Testis (tissue), 5 donors: ENCODE measurements around the gene SYNPO2L. TPM values are rescaled to one million over a fixed set of nuclear protein-coding genes. Genes with fewer than 3 reads are reported as not detected.
"Not testable (repeated sequence)": the region's sequence is repeated elsewhere in the genome, so short reads cannot be mapped to it uniquely, and the experiment has no call there.

Source experiments
- DNase-seq: peaks from one replicate; pipeline ENCODE4 v3.0.0-alpha.2; 2019
- H3K27ac ChIP-seq, 2 donors: fragments of 200-600 bp; sonication (generic); one replicate each; pipeline ENCODE4 v1.5.1; 2019
- H3K27me3 ChIP-seq: fragments of 200-600 bp; sonication (generic); one replicate; pipeline ENCODE4 v1.5.1; 2019
- H3K36me3 ChIP-seq: fragments of 200-600 bp; sonication (generic); one replicate; pipeline ENCODE4 v1.5.1; 2017; ENCODE audit warnings: low read depth; ENCODE audit errors: missing control alignments
- H3K4me1 ChIP-seq: fragments of 200-600 bp; sonication (generic); one replicate; pipeline ENCODE4 v1.5.1; 2019
- H3K4me3 ChIP-seq, 2 donors: fragments of 200-600 bp; sonication (generic); one replicate each; pipeline ENCODE4 v1.5.1; 2017 to 2019
- H3K9me3 ChIP-seq: fragments of 200-600 bp; sonication (generic); one replicate; pipeline ENCODE4 v1.5.1; 2017
- CTCF ChIP-seq, 3 experiments: fragments of 450-650 bp in 2 of 3; fragments of 200-600 bp in 1 of 3; sonication (generic) in 1 of 3; IDR thresholded peaks; one replicate each; pipeline ENCODE4 v1.5.1; 2016 to 2019; ENCODE audit warnings: antibody characterized with exemption in 3 of 3, mild to moderate bottlenecking in 2 of 3, moderate library complexity in 1 of 3
- POLR2A ChIP-seq: fragments of 450-650 bp; IDR thresholded peaks from one replicate; pipeline ENCODE4 v1.6.1; 2017; ENCODE audit warnings: antibody characterized with exemption, mild to moderate bottlenecking, moderate library complexity
- WGBS, 2 donors: methylation state at CpG; one replicate each; pipeline ENCODE4 v1.1.5; 2018; 5-methylcytosine and 5-hydroxymethylcytosine counted together
- intact Hi-C: fragments of 100-400 bp; cut with DNase I; formaldehyde crosslinking; loops from one replicate; pipeline ENCODE4 v1.15.1; 2023; ENCODE audit warnings: low total_unique reads
- long read RNA-seq, 2 donors: transcript quantifications; one replicate each; lab custom pipeline, GENCODE V29; 2026
- polyA plus RNA-seq: library from polyadenylated mRNA; stranded (reverse); fragments of 350-450 nt; fragmentation: Illumina TruSeq; extraction: RNeasy Lipid Tissue Mini Kit (QIAGEN cat#74804); gene quantifications from one replicate; pipeline ENCODE4 v1.2.3, GENCODE V29; 2014; ENCODE audit warnings: low read depth, low replicate concordance; ENCODE audit not compliant: insufficient read depth
- total RNA-seq, 2 donors: library from RNA; depleted of rRNA; stranded (reverse); fragments of >200 nt; gene quantifications; one replicate each; pipeline ENCODE4 v1.2.3, GENCODE V29; 2016

Gene SYNPO2L
- total RNA-seq (under 1 TPM; 0.31 TPM), polyA plus RNA-seq (2.3 TPM)
- long read RNA-seq, donor 1, full-length matches to known transcripts = 1 of 1 reads
- long read RNA-seq, donor 1, partial matches to known transcripts = 0 of 1 reads
- long read RNA-seq, donor 1, other reads (novel, unspliced or antisense) = 0 of 1 reads
- long read RNA-seq, donor 2 = 0 reads

- Histone ChIP-seq H3K4me1 (peaks cover 7% of the 10 kb centered on the region), H3K27ac (no peak within 1 kb of the TSS), H3K36me3 (no peaks in the 10 kb centered on the region), H3K4me3 (no peak within 1 kb of the TSS), H3K9me3 (no peaks in the 10 kb centered on the region), H3K27me3 (no peaks in the 10 kb centered on the region)
- no peak for DNase-seq
- 33 to 54% methylated on average over 5 of the region's 5 CpGs for WGBS, 2 donors
- no peak for TF ChIP-seq POLR2A
- TF ChIP-seq CTCF (IDR thresholded peaks at IDR 0.05) = no peak
- intact Hi-C loops = no loop called here
Measured at GRCh38 chr10:73655990-73656298, at the start of gene SYNPO2L. TSS of gene SYNPO2L (minus strand) at chr10:73656029. CDS start at chr10:73655922, 107 bp downstream.

GRCh38 chr10:73703924-73704323, 48.1 kb upstream of the SYNPO2L start:
- H3K27me3 ChIP-seq, H3K36me3 ChIP-seq, DNase-seq, H3K27ac ChIP-seq, H3K4me3 ChIP-seq, H3K4me1 ChIP-seq, intact Hi-C loops, H3K9me3 ChIP-seq: not testable (repeated sequence)

GRCh38 chr10:73698819-73699218, 43.0 kb upstream of the SYNPO2L start:
- H3K27ac ChIP-seq, H3K4me1 ChIP-seq, H3K9me3 ChIP-seq, intact Hi-C loops, DNase-seq, H3K27me3 ChIP-seq, H3K4me3 ChIP-seq, H3K36me3 ChIP-seq: not testable (repeated sequence)
- 93 to 100% methylated on average over 2 of the region's 2 CpGs for WGBS, 2 donors

GRCh38 chr10:73697675-73698159, 41.9 kb upstream of the SYNPO2L start, which contains the start of gene AGAP5:
TSS of gene AGAP5 (minus strand) at chr10:73698109. CDS start at chr10:73697755, 354 bp downstream.
- H3K4me1 ChIP-seq, DNase-seq, H3K36me3 ChIP-seq, H3K27ac ChIP-seq, H3K27me3 ChIP-seq, H3K4me3 ChIP-seq, H3K9me3 ChIP-seq, intact Hi-C loops: not testable (repeated sequence)
- WGBS, 2 donors = 95 to 98% methylated on average over 14 to 16 of the region's 16 CpGs

- H3K27me3 ChIP-seq, H3K36me3 ChIP-seq, H3K4me1 ChIP-seq, H3K27ac ChIP-seq, DNase-seq, H3K9me3 ChIP-seq, H3K4me3 ChIP-seq, intact Hi-C loops: not testable (repeated sequence)
Measured at GRCh38 chr10:73695302-73695701, 39.5 kb upstream of the SYNPO2L start.

- H3K27me3 ChIP-seq, H3K36me3 ChIP-seq, DNase-seq, H3K4me1 ChIP-seq, intact Hi-C loops, H3K27ac ChIP-seq, H3K9me3 ChIP-seq, H3K4me3 ChIP-seq: not testable (repeated sequence)
- WGBS, 2 donors = 94 to 97% methylated on average over 6 of the region's 6 CpGs
Measured at GRCh38 chr10:73690755-73691154, 34.9 kb upstream of the SYNPO2L start.

- DNase-seq, intact Hi-C loops, H3K4me1 ChIP-seq, H3K36me3 ChIP-seq, H3K27me3 ChIP-seq, H3K4me3 ChIP-seq, H3K27ac ChIP-seq, H3K9me3 ChIP-seq: not testable (repeated sequence)
- 91% methylated on average over 11 of the region's 28 CpGs; no CpG with 5 or more reads in 1 of the 2 donors for WGBS, 2 donors
Measured at GRCh38 chr10:73689596-73689995, 33.8 kb upstream of the SYNPO2L start.

GRCh38 chr10:73687641-73688040, 31.8 kb upstream of the SYNPO2L start:
- H3K4me3 ChIP-seq, H3K27ac ChIP-seq, H3K36me3 ChIP-seq, DNase-seq, intact Hi-C loops, H3K4me1 ChIP-seq, H3K9me3 ChIP-seq, H3K27me3 ChIP-seq: not testable (repeated sequence)
- 88 to 97% methylated on average over 1 of the region's 1 CpG for WGBS, 2 donors

GRCh38 chr10:73674546-73674945, 18.7 kb upstream of the SYNPO2L start:
- H3K4me3 ChIP-seq, intact Hi-C loops, H3K36me3 ChIP-seq, DNase-seq, H3K27ac ChIP-seq, H3K27me3 ChIP-seq, H3K4me1 ChIP-seq, H3K9me3 ChIP-seq: not testable (repeated sequence)
- WGBS, 2 donors = 95 to 100% methylated on average over 3 to 11 of the region's 20 CpGs

- H3K4me3 ChIP-seq, DNase-seq, intact Hi-C loops, H3K27me3 ChIP-seq, H3K9me3 ChIP-seq, H3K36me3 ChIP-seq, H3K4me1 ChIP-seq, H3K27ac ChIP-seq: not testable (repeated sequence)
- WGBS, 2 donors = 90 to 93% methylated on average over 4 of the region's 4 CpGs
Measured at GRCh38 chr10:73668378-73668777, 12.5 kb upstream of the SYNPO2L start.

- intact Hi-C loops, H3K27ac ChIP-seq, H3K36me3 ChIP-seq, H3K27me3 ChIP-seq, H3K9me3 ChIP-seq, DNase-seq, H3K4me1 ChIP-seq, H3K4me3 ChIP-seq: not testable (repeated sequence)
- 59 to 67% methylated on average over 3 to 4 of the region's 5 CpGs for WGBS, 2 donors
Measured at GRCh38 chr10:73666153-73666809, 10.5 kb upstream of the SYNPO2L start.
